DMS53 treated with DMSO at 0.1 percent for 48 hours (cell line): ENCODE measurements around the gene ZC3H7B.
A peak's percentile ranks its signal among the peaks of the same experiment; 100 is the strongest.

Experiments used
- DNase-seq: peaks from one replicate; lab custom pipeline; 2025; ENCODE audit not compliant: unreplicated experiment; lab: John Stamatoyannopoulos, UW

The ZC3H7B gene

GRCh38 chr22:41352058-41352457, 50.7 kb downstream of the ZC3H7B start:
- peak; percentile 18 for DNase-seq

DNA sequence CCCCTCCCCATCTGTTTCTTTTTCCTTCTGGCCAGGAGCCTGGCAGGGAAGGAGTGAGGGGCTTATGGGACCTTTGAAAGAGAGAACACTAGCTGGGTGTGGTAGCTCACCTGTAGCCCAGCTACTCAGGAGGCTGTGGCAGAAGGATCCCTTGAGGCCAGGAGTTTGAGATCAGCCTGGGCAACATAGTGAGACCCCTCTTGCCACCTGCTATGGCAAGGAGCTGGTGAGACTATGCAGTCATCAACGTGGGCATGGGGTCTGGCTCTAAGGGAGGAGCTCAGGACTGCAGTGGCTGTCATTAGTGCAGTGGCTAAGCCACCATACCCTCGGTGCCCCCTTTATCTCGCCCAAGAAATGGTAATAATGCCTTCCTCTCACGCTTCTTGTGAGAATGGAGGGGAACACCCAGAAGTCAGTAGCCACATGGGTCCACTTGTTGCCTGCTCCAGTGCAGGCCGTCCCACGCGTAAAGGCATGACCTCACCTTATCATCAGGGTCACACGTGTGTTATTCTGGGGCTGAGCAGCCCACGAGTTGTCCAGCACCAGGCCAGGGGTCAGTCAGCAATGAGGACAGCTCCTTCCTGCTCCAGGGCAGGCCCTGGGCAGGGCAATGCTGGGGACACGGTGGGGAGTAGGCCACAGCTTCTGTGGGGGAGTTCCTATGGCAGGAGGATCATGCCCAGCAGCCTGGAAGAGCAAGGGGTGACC, 52.7 kb downstream of the ZC3H7B start:
- DNase-seq = no peak

GRCh38 chr22:41354979-41355378, 53.7 kb downstream of the ZC3H7B start:
- DNase-seq = no peak

DNA sequence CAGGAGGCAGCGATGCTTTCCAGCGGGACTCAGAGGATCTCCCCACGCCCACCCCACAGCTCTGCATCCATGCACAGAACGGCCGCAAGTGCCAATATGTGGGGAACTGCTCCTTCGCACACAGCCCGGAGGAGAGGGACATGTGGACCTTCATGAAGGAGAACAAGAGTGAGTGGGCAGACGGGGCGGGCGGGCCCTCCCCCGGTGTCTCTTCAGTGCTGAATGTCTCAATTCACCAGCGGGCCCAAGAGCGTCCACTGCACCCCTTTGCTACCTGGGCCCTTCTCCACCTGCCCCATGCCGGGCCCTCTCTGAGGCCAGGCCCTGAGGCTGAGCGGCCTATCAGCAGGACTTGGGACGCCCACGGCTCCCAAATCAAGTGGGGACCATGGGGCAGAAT, 54.6 kb downstream of the ZC3H7B start:
- DNase-seq = no peak

GRCh38 chr22:41356430-41357028, 55.2 kb downstream of the ZC3H7B start:
- no peak for DNase-seq

GRCh38 chr22:41357191-41357590, 55.9 kb downstream of the ZC3H7B start:
- DNase-seq = no peak

DNA sequence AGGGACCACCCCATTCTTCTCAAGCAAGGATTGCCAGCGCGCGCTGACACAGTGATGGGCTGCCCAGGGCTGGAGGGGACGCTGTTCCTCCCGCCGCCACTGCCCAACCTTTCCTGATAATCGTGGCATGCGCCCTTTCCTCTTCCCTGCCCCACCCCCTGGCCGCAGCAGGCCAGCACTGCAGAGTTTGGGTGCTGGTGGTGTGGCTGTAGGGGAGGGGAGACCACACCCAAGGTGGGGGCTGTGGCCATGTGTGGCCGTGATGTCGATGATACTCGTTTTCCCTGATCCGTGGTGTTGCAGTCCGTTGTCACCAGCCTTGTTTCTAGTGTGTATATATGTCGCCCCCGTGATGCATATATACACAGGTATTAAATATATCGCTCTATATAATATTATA, 57.6 kb downstream of the ZC3H7B start:
- DNase-seq = no peak

DNA sequence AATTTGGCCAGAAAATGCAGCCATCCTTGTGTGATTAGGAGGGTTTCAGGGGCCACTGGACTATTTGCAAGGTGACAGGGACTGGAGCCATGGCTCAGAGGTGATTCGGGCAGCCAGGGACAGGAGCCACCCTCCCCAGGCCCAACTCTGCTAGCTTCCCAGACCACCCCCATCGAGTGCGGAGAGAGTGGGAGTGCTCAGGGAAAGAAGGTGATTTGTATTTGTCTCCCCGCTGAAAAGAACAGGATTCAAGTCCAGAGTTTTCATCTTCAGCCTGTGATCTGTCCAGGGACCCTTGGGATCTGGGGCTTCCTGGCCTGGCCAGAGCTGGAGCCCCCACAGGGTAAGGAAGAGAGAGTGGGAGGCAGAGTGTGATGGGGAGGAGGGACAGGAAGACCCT, 58.1 kb downstream of the ZC3H7B start:
- no peak for DNase-seq

DNA sequence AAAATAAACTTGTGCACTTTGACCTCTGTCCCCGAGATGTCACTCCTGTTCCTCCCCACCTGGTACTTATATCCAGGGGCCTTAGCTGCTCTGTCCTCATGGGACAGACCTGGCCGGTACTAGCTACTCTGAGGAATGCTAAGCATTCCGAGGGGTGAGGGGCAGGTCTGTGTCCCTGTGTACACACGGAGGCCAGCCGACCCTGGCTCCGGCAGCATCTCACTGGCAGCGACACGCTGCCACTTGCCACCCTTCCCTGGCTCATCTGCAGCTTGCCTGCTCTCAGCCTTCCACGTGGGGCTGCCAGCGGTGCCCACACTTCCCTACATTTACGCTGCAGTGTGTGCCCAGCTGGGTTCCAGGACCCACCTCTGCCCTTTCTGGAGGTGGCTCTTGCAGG, 58.8 kb downstream of the ZC3H7B start:
- DNase-seq = no peak

DNA sequence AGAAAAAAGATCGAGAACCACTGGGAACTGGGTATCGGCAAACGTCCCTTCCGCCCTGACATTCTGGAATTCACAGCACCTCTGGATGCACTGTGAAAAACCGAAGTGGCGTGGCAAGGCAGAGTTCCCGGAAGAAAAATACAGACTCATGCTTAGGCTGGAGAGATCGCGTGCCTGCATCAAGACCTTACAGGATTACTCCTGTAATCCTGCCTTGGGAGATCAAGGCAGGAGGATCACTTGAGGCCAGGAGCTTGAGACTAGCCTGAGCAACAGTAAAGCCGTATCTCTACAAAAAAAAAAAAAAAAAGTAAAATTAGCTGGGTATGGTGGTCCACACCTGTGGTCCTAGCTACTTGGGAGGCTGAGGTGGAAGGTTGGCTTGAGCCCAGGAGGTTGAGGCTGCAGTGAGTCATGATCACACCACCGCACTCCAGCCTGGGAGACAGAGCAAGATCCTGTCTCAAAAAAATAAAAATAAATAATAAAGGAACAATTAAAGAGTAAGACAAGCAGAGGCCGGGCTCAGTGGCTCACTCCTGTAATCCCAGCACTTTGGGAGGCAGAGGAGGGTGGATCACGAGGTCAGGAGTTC, 60.5 kb downstream of the ZC3H7B start:
- DNase-seq = no peak

- DNase-seq = no peak
Measured at GRCh38 chr22:41362615-41363014, 61.3 kb downstream of the ZC3H7B start.

DNA sequence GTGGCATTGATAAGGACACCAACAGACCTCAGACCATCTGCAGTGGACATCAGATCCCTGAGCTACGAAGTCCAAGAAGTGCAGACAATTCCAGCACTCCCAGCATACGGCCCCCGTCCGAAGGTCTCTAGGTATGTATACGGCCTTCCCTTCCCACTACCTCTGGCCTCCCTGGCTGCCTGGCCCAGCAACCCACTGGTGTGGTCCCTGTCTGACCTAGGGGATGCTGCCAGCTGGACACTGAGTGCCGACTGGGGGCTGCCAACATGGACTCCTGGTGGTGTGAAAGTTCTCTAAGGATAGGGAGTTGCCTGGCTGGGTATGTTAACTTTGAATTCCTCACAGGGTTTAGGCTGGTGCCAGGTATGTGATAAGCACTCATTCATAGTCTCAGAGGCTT, 62.9 kb downstream of the ZC3H7B start:
- DNase-seq = no peak

DNA sequence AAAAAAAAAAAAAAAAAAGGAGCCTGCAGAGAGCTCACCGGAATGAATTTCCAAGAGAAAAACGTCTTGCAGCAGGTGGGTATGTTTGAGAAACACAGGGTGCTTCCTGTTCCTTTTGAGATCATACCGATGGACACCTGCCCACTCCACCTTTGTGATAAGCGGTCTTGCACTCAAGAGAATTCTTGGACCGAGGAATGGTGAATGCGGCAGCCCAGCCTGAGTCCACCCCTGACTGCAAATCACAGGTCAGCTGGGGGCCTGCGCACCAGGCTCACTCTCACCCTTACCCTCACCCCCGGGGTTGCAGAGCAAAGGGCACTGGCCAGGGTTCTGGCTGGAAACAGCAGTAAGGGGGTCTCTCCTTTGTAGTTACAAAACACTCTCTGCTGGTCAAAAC, 63.6 kb downstream of the ZC3H7B start:
- peak; percentile 19 for DNase-seq

DNA sequence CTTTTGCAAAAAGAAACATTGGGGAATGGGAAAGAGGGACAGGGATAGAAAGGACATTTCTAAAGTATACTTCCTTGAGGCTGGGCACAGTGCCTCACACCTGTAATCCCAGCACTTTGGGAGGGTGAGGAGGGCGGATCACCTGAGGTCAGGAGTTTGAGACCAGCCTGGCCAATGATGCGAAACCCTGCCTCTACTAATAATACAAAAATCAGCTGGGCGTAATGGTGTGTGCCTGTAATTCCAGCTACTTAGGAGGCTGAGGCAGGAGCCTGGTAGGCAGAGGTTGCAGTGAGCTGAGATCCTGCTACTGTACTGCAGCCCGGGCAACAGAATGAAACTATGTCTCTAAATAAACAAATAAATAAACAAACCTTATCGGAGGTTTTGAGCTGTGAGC, 64.1 kb downstream of the ZC3H7B start:
- DNase-seq = no peak

DNA sequence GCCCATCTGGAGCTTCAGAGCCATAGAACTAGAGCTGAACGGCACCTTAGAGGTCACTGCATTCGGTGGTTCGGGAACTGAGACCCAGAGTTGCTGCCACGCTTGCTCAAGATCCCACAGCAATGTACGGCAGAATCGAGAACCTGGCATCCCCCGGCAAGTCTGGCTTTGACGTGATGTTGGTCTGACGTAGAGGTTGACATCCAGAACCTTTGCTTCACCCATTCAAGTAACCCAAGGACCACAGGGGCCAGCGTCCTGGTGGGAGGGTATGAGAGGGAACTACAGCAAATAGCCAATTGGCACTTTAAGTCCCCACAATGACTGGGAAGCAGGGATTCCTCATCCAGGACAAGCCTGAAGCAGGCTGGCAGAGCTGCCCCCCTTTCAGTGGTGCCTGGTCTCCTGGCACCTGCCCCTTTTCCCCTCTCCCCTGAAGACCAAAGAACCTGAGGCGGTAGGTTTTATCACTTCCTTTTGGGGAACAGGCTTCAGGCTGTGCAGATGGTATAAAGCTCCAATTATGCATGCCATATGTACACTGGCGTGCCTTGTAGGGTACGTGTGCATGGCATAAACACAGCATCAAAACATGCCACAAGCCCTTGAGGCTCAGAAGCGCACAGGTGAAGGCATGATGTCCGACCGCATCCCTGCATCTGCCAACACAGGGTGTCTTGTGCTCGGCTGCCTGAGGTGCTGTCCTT, 65.2 kb downstream of the ZC3H7B start:
- DNase-seq = no peak

GRCh38 chr22:41367039-41367679, 65.8 kb downstream of the ZC3H7B start:
- peak; percentile 82 for DNase-seq

- no peak for DNase-seq
Measured at GRCh38 chr22:41367680-41368542, 66.6 kb downstream of the ZC3H7B start.

- no peak for DNase-seq
Measured at GRCh38 chr22:41368543-41369423, 67.5 kb downstream of the ZC3H7B start.

GRCh38 chr22:41369424-41369745, 68.1 kb downstream of the ZC3H7B start:
- no peak for DNase-seq

- no peak for DNase-seq
Measured at GRCh38 chr22:41369837-41370236, 68.5 kb downstream of the ZC3H7B start.
